T-cell (primary cell): ENCODE data around the gene FOCAD. TPM values are rescaled to one million over a fixed set of nuclear protein-coding genes. Genes with fewer than 3 reads are reported as not detected.

ENCODE experiments used
- ATAC-seq, 4 experiments: fragments of 200-7000 bp in 3 of 4; fragments of 150-1000 bp in 1 of 4; cut with Tn5 transposase; replicated peaks in 1 of 4; 1 replicate in 3 of 4; 2 replicates in 1 of 4; pipeline ENCODE4 v1.10.0; 2021; ENCODE audit warnings: moderate library complexity in 3 of 4, mild to moderate bottlenecking in 2 of 4, moderate number of reproducible peaks in 1 of 4
- CTCF ChIA-PET, 2 donors: fragments of 300-600 bp; sonication (Branson Sonifier 250); formaldehyde crosslinking; loops; one replicate each; lab custom pipeline; 2022; ENCODE audit warnings: antibody characterized with exemption in 2 of 2; lab: Charles Lee
- POLR2A ChIA-PET, 2 donors: fragments of 300-600 bp; sonication (Branson Sonifier 250); formaldehyde crosslinking; loops; one replicate each; lab custom pipeline; 2022; ENCODE audit warnings: antibody characterized with exemption in 2 of 2; lab: Charles Lee
- DNase-seq, 35 experiments: peaks; one replicate each; pipeline versions ENCODE4 v3.0.0 to v3.0.0-alpha.2; 2013 to 2023
- H3K27ac ChIP-seq: one replicate; pipeline ENCODE4 v1.5.1; 2013; ENCODE audit warnings: low read length
- H3K27me3 ChIP-seq, 2 experiments: replicated peaks in 1 of 2; 1 replicate in 1 of 2; 2 replicates in 1 of 2; pipeline versions ENCODE4 v1.6.1 to v1.7.0; 2013; ENCODE audit warnings: low read length in 1 of 2, mixed read lengths in 1 of 2; ENCODE audit not compliant: control insufficient read depth in 2 of 2, insufficient read depth in 2 of 2; ENCODE audit errors: extremely low read depth in 1 of 2
- H3K36me3 ChIP-seq, 2 donors: 1 replicate in 1 of 2; 2 replicates in 1 of 2; pipeline versions ENCODE4 v1.6.1 to v1.7.0; 2013; ENCODE audit warnings: low read length in 1 of 2; ENCODE audit not compliant: control insufficient read depth in 2 of 2, insufficient read depth in 1 of 2; ENCODE audit errors: extremely low read depth in 1 of 2
- H3K4me1 ChIP-seq, 2 experiments: 1 replicate in 1 of 2; 2 replicates in 1 of 2; pipeline versions ENCODE4 v1.6.1 to v1.7.0; 2013; ENCODE audit warnings: low read length in 2 of 2, mixed read lengths in 1 of 2; ENCODE audit not compliant: insufficient read depth in 2 of 2, control insufficient read depth in 1 of 2; ENCODE audit errors: extremely low read depth in 1 of 2
- H3K4me3 ChIP-seq, 2 donors: 1 replicate in 1 of 2; 2 replicates in 1 of 2; pipeline versions ENCODE4 v1.5.1 to v1.7.0; 2013; ENCODE audit warnings: mild to moderate bottlenecking in 2 of 2, low read length in 1 of 2, moderate library complexity in 1 of 2; ENCODE audit not compliant: control insufficient read depth in 1 of 2; ENCODE audit errors: extremely low read depth in 1 of 2
- H3K9me3 ChIP-seq: 2 replicates; pipeline ENCODE4 v1.7.0; 2013
- H3K27ac Mint-ChIP-seq, 2 donors: one replicate each; pipeline ENCODE4 v1.8.0; 2020 to 2021; ENCODE audit warnings: mild to moderate bottlenecking in 2 of 2, mixed read lengths in 2 of 2
- H3K27me3 Mint-ChIP-seq, 2 donors: one replicate each; pipeline ENCODE4 v1.8.0; 2021 to 2022; ENCODE audit warnings: mixed read lengths in 2 of 2
- H3K36me3 Mint-ChIP-seq: one replicate; pipeline ENCODE4 v1.8.0; 2021; ENCODE audit warnings: mixed read lengths
- H3K4me1 Mint-ChIP-seq, 3 donors: one replicate each; pipeline ENCODE4 v1.8.0; 2020 to 2022; ENCODE audit warnings: mixed read lengths in 3 of 3, mild to moderate bottlenecking in 1 of 3
- H3K4me3 Mint-ChIP-seq, 3 donors: one replicate each; pipeline ENCODE4 v1.8.0; 2020 to 2022; ENCODE audit warnings: mild to moderate bottlenecking in 3 of 3, mixed read lengths in 3 of 3, moderate library complexity in 3 of 3
- H3K9me3 Mint-ChIP-seq, 3 donors: one replicate each; pipeline ENCODE4 v1.8.0; 2020 to 2022; ENCODE audit warnings: mixed read lengths in 3 of 3
- WGBS: methylation state at CpG from one replicate; pipeline ENCODE4 v1.1.5; 2013; ENCODE audit warnings: missing lambda C conversion rate; ENCODE audit not compliant: insufficient coverage; 5-methylcytosine and 5-hydroxymethylcytosine counted together
- total RNA-seq, 35 experiments: library from RNA in 6 of 35; stranded (reverse) in 6 of 35; fragments of 120-200 nt in 1 of 35; gene quantifications; one replicate each; pipeline versions ENCODE4 v1.2.1 to v1.2.4 and lab custom pipeline; 2013 to 2026

FOCAD gene
- total RNA-seq, 5 donors from 2014 or later (not counting 1 experiment from before 2014, with no cell fraction given): 13.4 to 29.0 (median 21.3) TPM

GRCh38 chr9:20835377-20836286 is 151.6 kb downstream of the FOCAD start:
- Histone ChIP-seq H3K4me1 (no peaks in the 10 kb centered on the region), H3K36me3 (peaks cover 0 to 6% of the 10 kb centered on the region in 2 donors), H3K27me3 (no peaks in the 10 kb centered on the region), H3K4me3 (no peak overlapping the region), H3K9me3 (no peaks in the 10 kb centered on the region), H3K27ac (no peak overlapping the region)
- Mint-ChIP-seq H3K9me3 (peaks cover 0 to 2% (median 1%) of the 10 kb centered on the region in 3 donors), H3K27me3 (no peaks in the 10 kb centered on the region), H3K4me1 (no peaks in the 10 kb centered on the region), H3K36me3 (peaks cover 37% of the 10 kb centered on the region), H3K4me3 (no peak overlapping the region), H3K27ac (no peak overlapping the region)
- 86% methylated on average over 4 of the region's 6 CpGs for WGBS
- no peak for ATAC-seq
- ChIA-PET CTCF (interaction anchor here in 1 of 2 donors (0.7 kb wide), 1 partner anchor 166 kb away, joined by 3 read pairs; no protein-coding TSS in a partner anchor), POLR2A (no interaction called here)
- DNase-seq: no peak

- ChIA-PET POLR2A (interaction anchor here in 1 of 2 donors (0.6 kb wide), 1 partner anchor 65 kb away, joined by 3 read pairs; no protein-coding TSS in a partner anchor), CTCF (no interaction called here)
- Histone ChIP-seq H3K9me3 (no peaks in the 10 kb centered on the region), H3K27ac (no peak overlapping the region), H3K27me3 (no peaks in the 10 kb centered on the region), H3K36me3 (peaks cover 0 to 6% of the 10 kb centered on the region in 2 donors), H3K4me3 (no peak overlapping the region), H3K4me1 (no peaks in the 10 kb centered on the region)
- no peaks in the 10 kb centered on the region for H3K4me1 Mint-ChIP-seq
- WGBS: 96% methylated on average over 3 of the region's 3 CpGs
- H3K36me3 Mint-ChIP-seq: peaks cover 42% of the 10 kb centered on the region
- H3K9me3 Mint-ChIP-seq: peaks cover 6 to 16% (median 10%) of the 10 kb centered on the region in 3 donors
- H3K4me3 Mint-ChIP-seq: no peak overlapping the region
- DNase-seq: no peak
- H3K27me3 Mint-ChIP-seq: no peaks in the 10 kb centered on the region
- H3K27ac Mint-ChIP-seq: no peak overlapping the region
- ATAC-seq: no peak
Observed at GRCh38 chr9:20837166-20837565, 153.1 kb downstream of the FOCAD start.

- DNase-seq (no peak), ATAC-seq (no peak)
- Mint-ChIP-seq H3K27ac (no peak overlapping the region), H3K36me3 (peaks cover 43% of the 10 kb centered on the region), H3K9me3 (peaks cover 10 to 24% (median 14%) of the 10 kb centered on the region in 3 donors), H3K4me3 (no peak overlapping the region), H3K4me1 (no peaks in the 10 kb centered on the region), H3K27me3 (no peaks in the 10 kb centered on the region)
- no CpG with 5 or more reads among the region's 1 CpG for WGBS
- H3K27ac ChIP-seq: no peak overlapping the region
- peaks cover 3% of the 10 kb centered on the region for H3K9me3 ChIP-seq
- CTCF ChIA-PET: interaction anchor here in 1 of 2 donors (0.6 kb wide), 1 partner anchor 50 kb away, joined by 4 read pairs; no protein-coding TSS in a partner anchor
- H3K36me3 ChIP-seq: peaks cover 0 to 6% of the 10 kb centered on the region in 2 donors
- no peaks in the 10 kb centered on the region for H3K4me1 ChIP-seq
- no peak overlapping the region for H3K4me3 ChIP-seq
- H3K27me3 ChIP-seq: no peaks in the 10 kb centered on the region
- POLR2A ChIA-PET: no interaction called here
Observed at GRCh38 chr9:20838218-20838617, 154.2 kb downstream of the FOCAD start.

- no CpG with 5 or more reads among the region's 2 CpGs for WGBS
- Mint-ChIP-seq H3K9me3 (peaks cover 10 to 24% (median 14%) of the 10 kb centered on the region in 3 donors), H3K4me3 (no peak overlapping the region), H3K27ac (no peak overlapping the region), H3K27me3 (no peaks in the 10 kb centered on the region), H3K4me1 (peaks cover 0 to 7% (median 0%) of the 10 kb centered on the region in 3 donors), H3K36me3 (peaks cover 27% of the 10 kb centered on the region)
- Histone ChIP-seq H3K4me1 (no peaks in the 10 kb centered on the region), H3K27ac (no peak overlapping the region), H3K27me3 (no peaks in the 10 kb centered on the region), H3K36me3 (no peaks in the 10 kb centered on the region), H3K4me3 (no peak overlapping the region), H3K9me3 (peaks cover 3% of the 10 kb centered on the region)
- CTCF ChIA-PET: interaction anchor here in 1 of 2 donors (1.6 kb wide), 1 partner anchor 10 kb away, joined by 3 read pairs; no protein-coding TSS in a partner anchor
- ATAC-seq (no peak), DNase-seq (no peak)
- POLR2A ChIA-PET: interaction anchor here in 1 of 2 donors (0.6 kb wide), 1 partner anchor 225 kb away, joined by 11 read pairs; no protein-coding TSS in a partner anchor
Observed at GRCh38 chr9:20844916-20845315, 160.9 kb downstream of the FOCAD start.

- Mint-ChIP-seq H3K4me3 (no peak overlapping the region), H3K9me3 (no peaks in the 10 kb centered on the region), H3K36me3 (peaks cover 4% of the 10 kb centered on the region), H3K27ac (no peak overlapping the region), H3K4me1 (peaks cover 0 to 7% (median 0%) of the 10 kb centered on the region in 3 donors), H3K27me3 (no peaks in the 10 kb centered on the region)
- Histone ChIP-seq H3K4me1 (no peaks in the 10 kb centered on the region), H3K4me3 (no peak overlapping the region), H3K27me3 (no peaks in the 10 kb centered on the region), H3K36me3 (no peaks in the 10 kb centered on the region), H3K27ac (no peak overlapping the region), H3K9me3 (no peaks in the 10 kb centered on the region)
- no peak for ATAC-seq
- no CpG with 5 or more reads among the region's 2 CpGs for WGBS
- DNase-seq: no peak
- CTCF ChIA-PET: no interaction called here
- POLR2A ChIA-PET: interaction anchor here in 1 of 2 donors (0.6 kb wide), 2 partner anchors 157 to 281 kb away, joined by 3 to 5 read pairs; no protein-coding TSS in a partner anchor
Observed at GRCh38 chr9:20848490-20848889, 164.4 kb downstream of the FOCAD start.

GRCh38 chr9:20853866-20854265 is 169.8 kb downstream of the FOCAD start:
- no CpG with 5 or more reads among the region's 2 CpGs for WGBS
- CTCF ChIA-PET: no interaction called here
- no peak overlapping the region for H3K27ac Mint-ChIP-seq
- no peaks in the 10 kb centered on the region for H3K9me3 ChIP-seq
- DNase-seq (no peak), ATAC-seq (no peak)
- no peaks in the 10 kb centered on the region for H3K27me3 Mint-ChIP-seq
- no peaks in the 10 kb centered on the region for H3K27me3 ChIP-seq
- peaks cover 0 to 19% (median 12%) of the 10 kb centered on the region in 3 donors for H3K9me3 Mint-ChIP-seq
- no peaks in the 10 kb centered on the region for H3K4me1 ChIP-seq
- H3K4me1 Mint-ChIP-seq: peaks cover 0 to 6% (median 0%) of the 10 kb centered on the region in 3 donors
- no peaks in the 10 kb centered on the region for H3K36me3 ChIP-seq
- peaks cover 23% of the 10 kb centered on the region for H3K36me3 Mint-ChIP-seq
- no peak overlapping the region for H3K4me3 ChIP-seq
- no peak overlapping the region for H3K4me3 Mint-ChIP-seq
- H3K27ac ChIP-seq: no peak overlapping the region
- POLR2A ChIA-PET: no interaction called here
